GM12892 (cell line): ENCODE results near the gene NKAIN1.

Source experiments
- DNase-seq: peaks from one replicate; pipeline ENCODE4 v3.0.0; 2011; ENCODE audit not compliant: insufficient read length
- FAIRE-seq: peaks from 2 replicates; lab custom pipeline; 2011; peaks lifted over from hg19 to GRCh38; lab: Jason Lieb, UNC
- POLR2A ChIP-seq: IDR thresholded peaks from 2 replicates; pipeline ENCODE4 v1.6.1; 2011; ENCODE audit warnings: low read depth, low read length, control low read depth
- POLR2AphosphoS5 ChIP-seq: IDR thresholded peaks from 2 replicates; pipeline ENCODE4 v1.6.1; 2011; ENCODE audit warnings: low read depth, low read length, control low read depth
- TAF1 ChIP-seq: IDR thresholded peaks from 2 replicates; pipeline ENCODE4 v1.6.1; 2011; ENCODE audit warnings: low read depth, mild to moderate bottlenecking, control low read depth, low read length, borderline replicate concordance

The NKAIN1 gene

DNA sequence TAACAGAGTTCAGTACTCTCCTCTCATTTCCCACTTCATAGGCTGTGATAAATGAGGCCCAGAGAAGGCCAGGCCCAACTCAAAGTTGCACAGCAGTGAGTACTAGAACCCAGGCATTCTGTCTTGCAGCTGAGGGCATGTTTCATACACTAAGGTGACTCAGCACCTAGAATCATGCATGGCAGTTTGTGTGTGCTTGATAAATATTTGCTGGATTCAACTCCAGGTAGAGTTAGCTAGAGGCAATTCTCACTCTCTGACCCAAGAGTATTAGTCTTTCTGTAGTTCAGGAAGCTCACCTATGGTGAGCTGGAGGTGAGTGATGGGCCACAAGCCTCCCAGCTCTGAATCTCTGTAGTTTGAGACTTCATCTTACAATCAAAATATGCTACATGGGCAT is 10.7 kb downstream of the NKAIN1 start:
- no peak for FAIRE-seq
- DNase-seq: no peak
- TF ChIP-seq TAF1 (no peak), POLR2A (no peak), POLR2AphosphoS5 (no peak)

GRCh38 chr1:31227891-31228568 is 11.7 kb downstream of the NKAIN1 start:
- DNase-seq (no peak), FAIRE-seq (no peak)
- TF ChIP-seq POLR2A (no peak), TAF1 (no peak)

DNA sequence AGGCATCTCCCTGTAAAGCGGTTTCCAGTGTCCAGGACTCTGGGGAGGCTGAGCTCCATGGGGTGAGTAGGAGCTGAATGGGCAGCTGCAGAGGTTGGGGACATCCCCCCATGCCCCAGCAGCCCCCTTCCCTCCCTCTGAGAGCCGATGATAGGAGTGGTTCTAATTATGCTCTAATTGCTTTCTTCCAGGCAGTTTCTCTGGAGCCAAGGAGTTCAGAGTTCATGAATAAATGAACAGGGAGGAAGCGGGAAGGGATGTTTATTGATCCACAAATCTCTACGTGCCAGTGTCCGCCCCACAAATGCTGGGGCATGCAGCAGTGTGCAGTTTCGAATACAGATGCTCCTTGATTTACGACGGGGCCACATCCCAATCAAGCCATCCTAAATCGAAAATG is 15.6 kb downstream of the NKAIN1 start:
- DNase-seq (no peak), FAIRE-seq (no peak)
- TF ChIP-seq TAF1 (no peak), POLR2AphosphoS5 (no peak), POLR2A (no peak)

DNA sequence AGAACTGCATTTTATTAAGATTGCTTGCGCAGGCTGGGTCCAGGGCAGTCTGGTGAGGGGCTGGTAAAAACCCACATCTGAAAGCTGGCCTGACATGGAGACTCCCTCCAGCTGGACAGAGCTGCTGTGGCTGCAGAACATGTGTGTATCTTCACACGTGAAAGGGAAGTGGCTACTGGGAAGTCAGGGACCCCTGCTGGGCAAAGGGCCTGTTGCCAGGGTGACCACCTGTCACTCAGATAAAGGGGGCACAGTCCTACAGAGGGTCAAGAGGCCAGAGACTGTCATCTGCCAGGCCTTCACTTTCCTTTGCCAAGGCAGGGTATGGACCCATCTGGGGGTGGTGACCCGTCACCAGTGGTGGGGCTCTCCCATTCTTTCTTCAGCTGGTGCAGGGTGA is 17.5 kb downstream of the NKAIN1 start:
- FAIRE-seq: no peak
- TF ChIP-seq POLR2AphosphoS5 (no peak), TAF1 (no peak), POLR2A (no peak)
- DNase-seq: no peak

- TF ChIP-seq POLR2AphosphoS5 (no peak), TAF1 (no peak), POLR2A (no peak)
- no peak for DNase-seq
- no peak for FAIRE-seq
Measured at GRCh38 chr1:31221072-31221471, 18.6 kb downstream of the NKAIN1 start.

DNA sequence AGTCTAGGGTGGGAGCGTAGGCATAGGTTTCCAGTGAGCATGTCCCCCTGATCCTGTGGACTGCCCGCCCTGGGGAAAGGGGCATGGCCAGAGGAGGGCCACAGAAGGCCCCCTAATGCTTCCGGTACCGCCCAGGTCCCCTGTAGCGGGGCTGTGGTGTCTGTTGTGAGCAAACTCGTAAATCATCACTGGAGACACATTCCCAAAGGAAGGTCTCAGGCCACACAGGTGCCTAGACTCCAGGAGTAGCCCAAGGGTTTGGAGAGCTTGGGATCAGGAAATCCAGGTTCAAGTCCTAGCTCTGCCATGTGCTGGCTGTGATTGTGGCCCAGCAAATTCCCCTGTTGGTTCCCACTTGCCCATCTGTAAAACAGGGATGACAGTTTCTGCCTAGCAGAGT is 20.2 kb downstream of the NKAIN1 start:
- FAIRE-seq (no peak), DNase-seq (no peak)
- TF ChIP-seq POLR2AphosphoS5 (no peak), POLR2A (no peak), TAF1 (no peak)

DNA sequence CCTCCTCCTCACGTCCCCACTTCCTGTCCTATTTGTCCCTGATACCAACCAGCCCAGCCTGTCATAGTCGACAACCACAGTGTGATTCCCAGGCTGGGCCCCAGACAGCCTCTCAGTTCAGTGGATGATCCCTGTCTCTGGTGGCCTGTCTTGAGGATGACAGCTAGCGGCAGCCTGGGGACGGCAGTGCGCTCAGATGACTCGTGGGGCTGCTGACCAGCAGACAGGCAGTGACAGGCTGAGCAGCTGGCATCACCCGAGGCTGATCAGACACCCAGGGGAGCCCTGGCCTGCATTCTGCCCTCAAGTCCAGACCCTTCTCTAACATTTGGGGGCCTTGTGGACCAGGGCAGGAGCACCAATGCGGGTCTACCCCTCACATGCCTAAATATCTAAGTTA is 21.0 kb downstream of the NKAIN1 start:
- DNase-seq (no peak), FAIRE-seq (no peak)
- TF ChIP-seq POLR2AphosphoS5 (no peak), TAF1 (no peak), POLR2A (no peak)

- TF ChIP-seq TAF1 (no peak), POLR2AphosphoS5 (no peak), POLR2A (no peak)
- no peak for FAIRE-seq
- no peak for DNase-seq
Measured at GRCh38 chr1:31216016-31216415, 23.7 kb downstream of the NKAIN1 start.

- DNase-seq (no peak), FAIRE-seq (no peak)
- TF ChIP-seq POLR2A: no peak
- TF ChIP-seq POLR2AphosphoS5: no peak
- no peak for TF ChIP-seq TAF1
Measured at GRCh38 chr1:31215065-31215570, 24.6 kb downstream of the NKAIN1 start.

- no peak for FAIRE-seq
- no peak for TF ChIP-seq POLR2A
- no peak for TF ChIP-seq POLR2AphosphoS5
- no peak for TF ChIP-seq TAF1
- DNase-seq: no peak
Measured at GRCh38 chr1:31214316-31215064, 25.2 kb downstream of the NKAIN1 start.

DNA sequence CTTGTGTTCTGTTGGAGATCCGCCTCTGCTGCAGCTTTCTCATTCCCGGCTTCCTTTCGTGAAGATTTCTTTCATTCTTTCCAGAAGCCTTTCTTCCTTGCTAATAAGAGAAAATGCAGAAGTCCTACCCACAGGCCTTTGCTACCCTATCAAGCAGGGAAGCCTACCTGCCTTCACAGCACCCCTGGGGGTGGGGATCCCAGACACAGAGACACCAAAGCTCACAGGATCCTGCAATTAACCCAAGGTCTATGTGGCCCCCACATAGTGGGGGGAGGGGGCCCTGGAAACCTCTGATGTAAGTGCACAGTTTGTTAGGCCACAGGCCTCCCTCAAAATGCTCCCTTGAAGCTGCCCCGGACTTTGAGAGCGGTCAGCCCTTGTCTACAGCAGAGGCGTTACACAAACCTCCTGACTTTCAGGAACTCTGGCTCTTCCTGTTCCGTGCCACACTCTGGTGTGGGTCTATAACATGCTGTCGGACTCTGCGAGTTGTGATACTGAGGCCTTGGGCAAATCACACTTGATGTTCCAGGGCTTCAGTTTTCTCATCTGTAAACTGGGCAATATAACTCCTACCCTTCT is 31.2 kb downstream of the NKAIN1 start:
- no peak for TF ChIP-seq TAF1
- no peak for TF ChIP-seq POLR2A
- no peak for TF ChIP-seq POLR2AphosphoS5
- DNase-seq: no peak
- FAIRE-seq: no peak
